H1 (cell line): ENCODE measurements around the gene GGA3. TPM values are rescaled to one million over a fixed set of nuclear protein-coding genes. Genes with fewer than 3 reads are reported as not detected.

Source experiments
- CTCF ChIA-PET: fragments of 300-600 bp; sonication (Branson Sonifier 250); formaldehyde crosslinking; loops from one replicate; lab custom pipeline; 2021; ENCODE audit not compliant: partially characterized antibody; lab: Charles Lee
- POLR2A ChIA-PET: fragments of 300-600 bp; sonication (Branson Sonifier 250); formaldehyde crosslinking; loops from one replicate; lab custom pipeline; 2021; ENCODE audit warnings: inconsistent platforms; ENCODE audit not compliant: partially characterized antibody; lab: Charles Lee
- DNase-seq, 2 experiments: peaks; one replicate each; pipeline versions ENCODE4 v3.0.0 to v3.0.0-alpha.2; 2010 to 2022; ENCODE audit warnings: low spot score in 2 of 2, low read depth in 1 of 2, mixed read lengths in 1 of 2
- FAIRE-seq: peaks from 2 replicates; lab custom pipeline; 2011; peaks lifted over from hg19 to GRCh38; lab: Jason Lieb, UNC
- H2AFZ ChIP-seq: 2 replicates; pipeline ENCODE4 v1.8.1; 2012; ENCODE audit warnings: low read length, inconsistent platforms
- H2AK5ac ChIP-seq: 2 replicates; pipeline ENCODE4 v1.6.1; 2013; ENCODE audit warnings: low read depth, low read length
- H2BK120ac ChIP-seq: replicated peaks from 2 replicates; pipeline ENCODE3; 2013; ENCODE audit warnings: low read depth, low read length, inconsistent platforms
- H2BK12ac ChIP-seq: 2 replicates; pipeline ENCODE4 v1.6.1; 2013; ENCODE audit warnings: low read depth, low read length
- H2BK15ac ChIP-seq: 2 replicates; pipeline ENCODE4 v1.6.1; 2013; ENCODE audit warnings: low read length
- H2BK20ac ChIP-seq: 2 replicates; pipeline ENCODE4 v1.6.1; 2013; ENCODE audit warnings: low read length
- H2BK5ac ChIP-seq: 2 replicates; pipeline ENCODE4 v1.6.1; 2013; ENCODE audit warnings: low read depth, low read length
- H3K14ac ChIP-seq: 2 replicates; pipeline ENCODE4 v1.6.1; 2013; ENCODE audit warnings: inconsistent platforms; ENCODE audit not compliant: insufficient read length
- H3K18ac ChIP-seq: 2 replicates; pipeline ENCODE4 v1.6.1; 2013; ENCODE audit warnings: low read length; ENCODE audit errors: extremely low read depth
- H3K23ac ChIP-seq: 2 replicates; pipeline ENCODE4 v1.6.1; 2013; ENCODE audit warnings: inconsistent platforms; ENCODE audit not compliant: insufficient read length
- H3K23me2 ChIP-seq: 2 replicates; pipeline ENCODE4 v1.6.1; 2013; ENCODE audit warnings: low read depth, low read length
- H3K27ac ChIP-seq: 2 replicates; pipeline ENCODE4 v1.6.1; 2011; ENCODE audit warnings: low read depth, low read length, inconsistent platforms
- H3K27me3 ChIP-seq, 4 experiments: replicated peaks in 1 of 4; 1 replicate in 1 of 4; 2 replicates in 3 of 4; pipeline versions ENCODE4 v1.6.1 to v1.8.1; 2011 to 2013; ENCODE audit warnings: low read length in 3 of 4, mild to moderate bottlenecking in 3 of 4, inconsistent platforms in 2 of 4, mixed read lengths in 2 of 4, moderate library complexity in 1 of 4; ENCODE audit not compliant: control insufficient read depth in 3 of 4, insufficient read depth in 3 of 4; ENCODE audit errors: extremely low read depth in 1 of 4
- H3K36me3 ChIP-seq, 4 experiments: 2 replicates each; pipeline versions ENCODE4 v1.6.1 to v1.8.1; 2011 to 2013; ENCODE audit warnings: mild to moderate bottlenecking in 4 of 4, low read length in 3 of 4, moderate library complexity in 2 of 4, control low read depth in 1 of 4, inconsistent platforms in 1 of 4; ENCODE audit not compliant: insufficient read depth in 4 of 4, control insufficient read depth in 2 of 4
- H3K4ac ChIP-seq: replicated peaks from 2 replicates; pipeline ENCODE3; 2013; ENCODE audit warnings: low read length, low read depth, mixed read lengths, inconsistent platforms; ENCODE audit not compliant: insufficient read length
- H3K4me1 ChIP-seq, 4 experiments: replicated peaks in 1 of 4; 1 replicate in 1 of 4; 2 replicates in 3 of 4; pipeline versions ENCODE4 v1.6.1 to v1.8.1; 2011 to 2013; ENCODE audit warnings: low read length in 3 of 4, inconsistent platforms in 2 of 4, mixed read lengths in 1 of 4; ENCODE audit not compliant: insufficient read depth in 4 of 4, control insufficient read depth in 3 of 4
- H3K4me2 ChIP-seq, 2 experiments: 2 replicates each; pipeline versions ENCODE4 v1.6.1 to v1.8.1; 2011 to 2013; ENCODE audit warnings: low read depth in 2 of 2, low read length in 2 of 2, control low read depth in 1 of 2, inconsistent platforms in 1 of 2, mild to moderate bottlenecking in 1 of 2; ENCODE audit not compliant: insufficient read depth in 1 of 2
- H3K4me3 ChIP-seq, 4 experiments: fragments of 200-600, 300-600 bp in 1 of 4; sonication (generic), shearing (Covaris generic), sonication (Bioruptor Twin) in 1 of 4; 2 replicates each; pipeline versions ENCODE4 v1.5.1 to v1.8.1; 2011 to 2016; ENCODE audit warnings: low read length in 4 of 4, low read depth in 3 of 4, control low read depth in 2 of 4, inconsistent platforms in 2 of 4, mild to moderate bottlenecking in 2 of 4, mixed read lengths in 1 of 4, moderate library complexity in 1 of 4; ENCODE audit not compliant: insufficient read depth in 2 of 4; ENCODE audit errors: extremely low read depth in 1 of 4
- H3K56ac ChIP-seq: replicated peaks from 2 replicates; pipeline ENCODE3; 2013; ENCODE audit warnings: low read depth, mild to moderate bottlenecking, mixed read lengths, low read length, inconsistent platforms; ENCODE audit not compliant: insufficient read length
- H3K79me1 ChIP-seq: 2 replicates; pipeline ENCODE4 v1.6.1; 2013; ENCODE audit warnings: low read depth, low read length, control low read depth
- H3K79me2 ChIP-seq, 2 experiments: 2 replicates each; pipeline versions ENCODE4 v1.6.1 to v1.8.1; 2012 to 2013; ENCODE audit warnings: low read length in 2 of 2, mild to moderate bottlenecking in 2 of 2, inconsistent platforms in 1 of 2; ENCODE audit not compliant: insufficient read depth in 2 of 2, control insufficient read depth in 1 of 2
- H3K9ac ChIP-seq, 4 experiments: replicated peaks in 1 of 4; 1 replicate in 1 of 4; 2 replicates in 3 of 4; pipeline versions ENCODE4 v1.6.1 to v1.8.1; 2011 to 2013; ENCODE audit warnings: low read depth in 3 of 4, low read length in 3 of 4, control low read depth in 2 of 4, mild to moderate bottlenecking in 2 of 4, moderate library complexity in 2 of 4, inconsistent platforms in 1 of 4; ENCODE audit errors: extremely low read depth in 1 of 4
- H3K9me3 ChIP-seq, 2 experiments: 2 replicates each; pipeline versions ENCODE4 v1.6.1 to v1.8.1; 2012 to 2013; ENCODE audit warnings: mild to moderate bottlenecking in 2 of 2, moderate library complexity in 2 of 2, control low read depth in 1 of 2, inconsistent platforms in 1 of 2, low read depth in 1 of 2, low read length in 1 of 2, mixed read lengths in 1 of 2; ENCODE audit not compliant: insufficient read depth in 2 of 2
- H4K20me1 ChIP-seq, 2 experiments: replicated peaks in 1 of 2; 2 replicates each; pipeline versions ENCODE3 to v1.8.1; 2011 to 2013; ENCODE audit warnings: inconsistent platforms in 2 of 2, low read length in 2 of 2, mild to moderate bottlenecking in 1 of 2; ENCODE audit not compliant: insufficient read depth in 2 of 2, control insufficient read depth in 1 of 2
- H4K5ac ChIP-seq: 2 replicates; pipeline ENCODE4 v1.6.1; 2013; ENCODE audit warnings: low read length, low read depth, mixed read lengths, inconsistent platforms; ENCODE audit not compliant: insufficient read length
- H4K8ac ChIP-seq: 2 replicates; pipeline ENCODE4 v1.8.0; 2013; ENCODE audit warnings: mild to moderate bottlenecking, moderate library complexity, low read length, inconsistent platforms; ENCODE audit not compliant: insufficient read depth; ENCODE audit errors: extremely low read depth
- H4K91ac ChIP-seq: replicated peaks from 2 replicates; pipeline ENCODE3; 2013; ENCODE audit warnings: low read length, mixed read lengths, inconsistent platforms; ENCODE audit not compliant: insufficient read length
- CBX8 ChIP-seq: fragments of 300-800, 300-1000 bp; sonication (generic); IDR thresholded peaks from 2 replicates; pipeline ENCODE4 v1.7.1; 2016; ENCODE audit warnings: low read depth, low read length, borderline replicate concordance
- CHD1 ChIP-seq: IDR thresholded peaks from 2 replicates; pipeline ENCODE4 v1.6.1; 2012; ENCODE audit warnings: low read depth, low read length, improper control_type of control experiment
- CTBP2 ChIP-seq: IDR thresholded peaks from 2 replicates; pipeline ENCODE4 v1.7.0; 2011; ENCODE audit warnings: borderline replicate concordance, mild to moderate bottlenecking, moderate library complexity, mixed read lengths, low read length; ENCODE audit not compliant: insufficient read depth, insufficient read length
- EGR1 ChIP-seq: IDR thresholded peaks from 2 replicates; pipeline ENCODE4 v1.6.1; 2011; ENCODE audit warnings: low read depth, low read length, borderline replicate concordance
- HDAC6 ChIP-seq: IDR thresholded peaks from one replicate; pipeline ENCODE4 v1.7.1; 2012; ENCODE audit warnings: low read depth, mild to moderate bottlenecking, inconsistent platforms, low read length, moderate library complexity
- KDM5A ChIP-seq: fragments of 200-600 bp; IDR thresholded peaks from 2 replicates; pipeline ENCODE4 v1.7.1; 2012; ENCODE audit warnings: mild to moderate bottlenecking, low read length, inconsistent platforms, mixed read lengths
- NRF1 ChIP-seq: IDR thresholded peaks from 2 replicates; pipeline ENCODE4 v1.6.1; 2011; ENCODE audit warnings: mild to moderate bottlenecking, low read depth, low read length, improper control_type of control experiment
- PHF8 ChIP-seq: fragments of 200-600 bp; sonication (generic); conservative IDR thresholded peaks from 2 replicates; pipeline ENCODE4 v1.7.1; 2012; ENCODE audit warnings: low read depth, mild to moderate bottlenecking, inconsistent platforms, low read length, moderate library complexity
- RFX5 ChIP-seq: IDR thresholded peaks from 2 replicates; pipeline ENCODE4 v1.6.1; 2011; ENCODE audit warnings: low read depth, low read length, improper control_type of control experiment, borderline replicate concordance
- SP1 ChIP-seq: IDR thresholded peaks from 2 replicates; pipeline ENCODE4 v1.6.1; 2011; ENCODE audit warnings: low read depth, low read length
- SRF ChIP-seq: IDR thresholded peaks from 2 replicates; pipeline ENCODE4 v1.6.1; 2011; ENCODE audit warnings: mild to moderate bottlenecking, low read depth, low read length, moderate library complexity
- TCF12 ChIP-seq: IDR thresholded peaks from 2 replicates; pipeline ENCODE4 v1.6.1; 2011; ENCODE audit warnings: low read depth, mild to moderate bottlenecking, low read length
- YY1 ChIP-seq: IDR thresholded peaks from 2 replicates; pipeline ENCODE4 v1.6.1; 2011; ENCODE audit warnings: low read depth, mild to moderate bottlenecking, low read length
- whole genome bisulfite sequencing, 2 experiments: shearing (Covaris generic) in 1 of 2; methylation state at CpG; one replicate each; pipeline versions ENCODE4 v1.1.6 to v1.1.7; 2013 to 2015; ENCODE audit warnings: low lambda C conversion rate in 2 of 2, mixed read lengths in 2 of 2, inconsistent platforms in 1 of 2, low coverage in 1 of 2, missing lambda C conversion rate in 1 of 2; ENCODE audit not compliant: insufficient replicate concordance in 2 of 2, insufficient coverage in 1 of 2, insufficient read length in 1 of 2; ENCODE audit errors: extremely low coverage in 1 of 2, missing lambda C conversion rate in 1 of 2; 5-methylcytosine and 5-hydroxymethylcytosine counted together
- polyA plus RNA-seq, 7 experiments: library from polyadenylated mRNA; depleted of rRNA in 3 of 7; stranded (reverse) in 5 of 7; unstranded in 2 of 7; fragments of >200 nt in 5 of 7; fragments of 200-250 nt in 2 of 7; gene quantifications; 1 replicate in 5 of 7; 2 replicates in 1 of 7; 4 replicates in 1 of 7; pipeline versions ENCODE4 v1.2.1 to v1.2.3, GENCODE V29; 2011 to 2013; ENCODE audit warnings: missing spikeins in 2 of 7, mixed read lengths in 2 of 7
- total RNA-seq: library from RNA; stranded (reverse); fragmentation: NEBNext Ultra II Directional; extraction: Animal tissue kit (Norgen Biotek cat#: 25700); gene quantifications from 2 replicates; pipeline ENCODE4 v1.2.1, GENCODE V29; 2021
- TF ChIP-seq, protein P1 (sequence below): IDR thresholded peaks from 2 replicates; pipeline ENCODE4 v1.6.1; 2011; ENCODE audit warnings: low read depth, mild to moderate bottlenecking, low read length; ENCODE audit not compliant: insufficient read depth

Gene GGA3
- total and polyA plus RNA-seq, 2 of the 8 experiments (the other 6 are each of a cell fraction or from before 2014, with no cell fraction given): 40.6 to 60.0 TPM

DNA sequence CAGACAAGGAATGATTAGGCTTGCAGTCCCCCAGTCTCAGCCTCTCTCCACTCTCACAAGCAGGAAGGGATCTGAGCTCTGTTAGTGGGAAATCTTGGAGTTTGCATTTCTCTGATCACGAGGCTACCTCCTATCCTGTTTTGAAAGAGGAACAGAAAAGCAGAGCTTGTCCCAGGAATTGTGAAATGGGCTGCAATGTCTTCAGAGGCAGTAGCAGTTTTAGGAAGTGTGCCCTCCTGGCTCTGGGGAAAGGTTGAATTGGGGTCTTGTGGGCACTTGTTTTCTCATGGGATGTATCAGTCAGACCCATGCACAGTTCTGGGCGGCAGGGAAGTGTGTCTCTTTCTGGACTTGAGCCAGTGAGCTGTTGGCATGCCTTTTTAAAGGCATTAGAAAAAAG, 33.1 kb downstream of the GGA3 start:
- Histone ChIP-seq H3K9ac (no peak overlapping the region), H3K9me3 (no peaks in the 10 kb centered on the region), H2AK5ac (no peak overlapping the region), H2BK120ac (no peak overlapping the region), H3K4me2 (no peak overlapping the region), H3K23me2 (no peaks in the 10 kb centered on the region), H4K20me1 (peaks cover 0 to 12% of the 10 kb centered on the region in 2 experiments), H3K79me2 (no peaks in the 10 kb centered on the region), H4K5ac (no peak overlapping the region), H3K79me1 (no peaks in the 10 kb centered on the region), H4K91ac (no peak overlapping the region), H2BK20ac (no peak overlapping the region), H3K36me3 (peaks cover 16 to 75% (median 61%) of the 10 kb centered on the region in 4 experiments), H3K18ac (no peak overlapping the region), H3K27ac (no peak overlapping the region), H2BK15ac (no peak overlapping the region), H3K4me3 (no peak overlapping the region), H3K56ac (no peak overlapping the region), H2BK5ac (no peak overlapping the region), H3K27me3 (no peaks in the 10 kb centered on the region), H4K8ac (no peak overlapping the region), H3K23ac (no peak overlapping the region), H2BK12ac (no peak overlapping the region), H3K14ac (no peak overlapping the region), H3K4ac (no peak overlapping the region), H2AFZ (no peak overlapping the region), H3K4me1 (no peaks in the 10 kb centered on the region)
- POLR2A ChIA-PET: interaction anchor here (1.0 to 2.4 kb wide), 8 partner anchors 8 to 74 kb away, joined by 3 to 17 read pairs (median 6); partner anchors contain the start of genes GGA3, JPT1 and NUP85
- DNase-seq (no peak), FAIRE-seq (no peak)
- WGBS, 2 experiments: 94% methylated on average over 2 of the region's 2 CpGs; no CpG with 5 or more reads in 1 of the 2 experiments
- CTCF ChIA-PET: interaction anchor here (0.8 to 6.9 kb wide), 8 partner anchors 8 to 265 kb away, joined by 3 to 84 read pairs (median 3); partner anchors contain the start of gene MIF4GD
- TF ChIP-seq NRF1 (no peak), CHD1 (no peak), YY1 (no peak), SP1 (no peak), EGR1 (no peak), HDAC6 (no peak), CBX8 (no peak), RFX5 (no peak), SRF (no peak), CTBP2 (no peak), KDM5A (no peak), TCF12 (no peak), PHF8 (no peak)
- TF ChIP-seq, protein P1, sequence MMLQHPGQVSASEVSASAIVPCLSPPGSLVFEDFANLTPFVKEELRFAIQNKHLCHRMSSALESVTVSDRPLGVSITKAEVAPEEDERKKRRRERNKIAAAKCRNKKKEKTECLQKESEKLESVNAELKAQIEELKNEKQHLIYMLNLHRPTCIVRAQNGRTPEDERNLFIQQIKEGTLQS: no peak
